ENCODE measurements around the gene EIF4EBP3. TPM values are rescaled to one million over a fixed set of nuclear protein-coding genes. Genes with fewer than 3 reads are reported as not detected.

EIF4EBP3 gene
- 0.28 and 0.36 TPM in 2 replicates for total RNA-seq (2012; rRNA removed)
- 1.7 and 2.1 TPM in 2 replicates for polyA plus RNA-seq (2012; rRNA removed)
- polyA plus RNA-seq (2012; cell fraction: cytosol; rRNA removed), result 0.38 and 1.7 TPM in 2 replicates
- polyA plus RNA-seq (2012; cell fraction: nucleus; rRNA removed; ENCODE audit: low replicate concordance), result 1.2 and 3.6 TPM in 2 replicates
- percentile 76 among the genes with signal in this experiment for Bru-seq, nascent RNA
- BruChase-seq, experiment 1, labeled RNA remaining after a 6-hour chase, result percentile 74 among the genes with signal in this experiment
- BruChase-seq, experiment 2, labeled RNA remaining after a 2-hour chase, result percentile 67 among the genes with signal in this experiment
- long read RNA-seq, partial matches to known transcripts, result 0 of 1 reads
- long read RNA-seq, other reads (novel, unspliced or antisense), result 0 of 1 reads

DNA sequence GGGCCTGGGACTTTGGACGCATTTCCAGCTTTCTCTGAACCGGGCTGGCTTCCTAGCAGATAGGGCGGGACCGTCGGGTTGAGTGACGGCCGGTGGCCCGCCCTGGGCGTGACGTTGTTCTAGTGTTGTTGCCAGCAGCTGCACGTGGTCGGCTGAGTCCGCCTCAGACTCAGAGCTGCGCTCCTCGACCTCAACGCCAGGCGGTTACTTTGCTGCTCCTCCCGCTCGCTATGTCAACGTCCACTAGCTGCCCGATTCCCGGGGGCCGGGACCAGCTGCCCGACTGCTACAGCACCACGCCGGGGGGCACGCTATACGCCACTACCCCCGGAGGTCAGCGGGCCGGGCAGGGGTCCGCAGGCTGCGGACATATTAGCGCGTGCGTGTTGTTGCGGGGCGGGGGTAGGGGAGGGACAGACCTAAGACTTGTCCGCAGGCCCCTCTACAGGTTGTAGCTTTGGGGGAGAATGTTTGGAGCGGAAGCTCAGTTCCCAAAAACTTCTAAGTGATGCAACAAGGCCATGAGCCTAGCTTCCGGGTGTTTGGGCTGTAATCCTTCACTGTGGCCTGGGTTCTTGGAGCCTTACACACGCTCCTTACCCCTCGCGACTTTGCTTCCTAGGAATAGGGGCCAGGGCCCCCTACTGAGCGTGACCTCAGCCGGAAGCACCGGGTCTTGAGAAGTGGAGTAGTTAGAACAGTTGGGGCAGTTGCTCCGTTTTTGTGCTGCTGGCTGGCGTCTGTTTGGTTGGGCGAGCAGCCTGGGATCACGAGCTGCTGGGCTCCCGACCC, at the start of gene EIF4EBP3:
Gene EIF4EBP3 (plus strand): TSS at position 155 of the 792 bp plus-strand sequence. CDS start 76 bp downstream, at position 231.
- dilution Hi-C loops (cut with HindIII; ENCODE audit: low sequenced_read_pairs, unreplicated experiment) (no loop called here), in situ Hi-C loops (cut with MboI; ENCODE audit: low sequenced_read_pairs) (no loop called here), intact Hi-C loops (cut with micrococcal nuclease) (loop anchor here (2.0 kb wide), 1 partner anchor 91 kb away; the partner anchor contains the start of gene TMCO6)
- Histone ChIP-seq H2AK5ac (ENCODE audit: low read depth, low read length) (no peak within 1 kb of the TSS), H3K56ac (ENCODE audit: extremely low read depth, insufficient read depth, low read length) (no peak within 1 kb of the TSS), H4K5ac (ENCODE audit: low read depth, low read length) (no peak within 1 kb of the TSS), H2BK15ac (ENCODE audit: low read depth, low read length) (no peak within 1 kb of the TSS), H3K9me3 (ENCODE audit: control insufficient read depth, insufficient read depth, low read length) (no peaks in the 10 kb centered on the region), H3K9ac (ENCODE audit: low read depth, low read length) (peak within 1 kb of the TSS; percentile 9), H3K23ac (ENCODE audit: low read depth, low read length) (no peak within 1 kb of the TSS; the same call in 1 of the 2 replicates), H3K27me3 (ENCODE audit: control insufficient read depth, insufficient read depth, low read length) (no peaks in the 10 kb centered on the region), H3K36me3 (ENCODE audit: control insufficient read depth, insufficient read depth, low read length) (peaks cover 33% of the 10 kb centered on the region), H3K27ac (ENCODE audit: insufficient read depth, low read length) (peak within 1 kb of the TSS; percentile 3), H2AFZ (replicated peaks; ENCODE audit: low read length, poor library complexity) (peak within 1 kb of the TSS; percentile 72), H2AK9ac (replicated peaks; ENCODE audit: low read depth, low read length, poor library complexity) (peak within 1 kb of the TSS; percentile 51), H2BK120ac (ENCODE audit: low read depth, low read length) (no peak within 1 kb of the TSS), H4K20me1 (ENCODE audit: insufficient read depth, low read length) (peaks cover 21% of the 10 kb centered on the region), H3K4me2 (ENCODE audit: low read depth, low read length) (peak within 1 kb of the TSS; percentile 42), H3K18ac (ENCODE audit: low read depth, low read length) (no peak within 1 kb of the TSS), H3K79me1 (ENCODE audit: low read depth in 1 of 2, low read length in 2 of 2) (peaks cover 7 to 52% of the 10 kb centered on the region in 2 experiments; a peak in 3 of 4 replicates), H4K91ac (ENCODE audit: insufficient read depth, low read depth, low read length) (no peak within 1 kb of the TSS), H3K4ac (ENCODE audit: low read depth, low read length) (no peak within 1 kb of the TSS), H3K4me1 (ENCODE audit: control insufficient read depth, insufficient read depth, low read length) (peaks cover 14% of the 10 kb centered on the region), H3K14ac (replicated peaks; ENCODE audit: low read depth, low read length) (0 out of 2 replicates have a peak within 1 kb of the TSS, but pooled peaks have one; percentile 1), H2BK5ac (ENCODE audit: low read depth, low read length, poor library complexity, severe bottlenecking) (no peak within 1 kb of the TSS), H4K8ac (ENCODE audit: low read depth in 2 of 2, low read length in 2 of 2) (peak within 1 kb of the TSS in 1 of 2 experiments; percentile 9; a peak in 1 of 4 replicates), H3K4me3 (ENCODE audit: insufficient read depth, low read depth, low read length) (no peak within 1 kb of the TSS), H2BK20ac (ENCODE audit: low read depth, low read length) (no peak within 1 kb of the TSS), H3K9me1 (ENCODE audit: insufficient read depth, low read length) (0 out of 2 replicates have a peak, but pooled peaks cover 3% of the 10 kb centered on the region)
- DNase-seq (peak; percentile 95), ATAC-seq (ENCODE audit: low read depth) (peak; percentile 95)
- CTCF ChIA-PET, result interaction anchor here (0.7 to 2.1 kb wide), 9 partner anchors 9 to 182 kb away, joined by 3 to 8 read pairs (median 4); partner anchors contain the start of gene CD14
- BruUV-seq (replicated peaks), result no TSS peak
- POLR2A ChIA-PET (ENCODE audit: unreplicated experiment), result interaction anchor here (0.6 kb wide), 1 partner anchor 26 kb away, joined by 4 read pairs; no protein-coding TSS in a partner anchor
- WGBS, 2 experiments (ENCODE audit: extremely low coverage in 2 of 2, insufficient read length in 1 of 2), result 6% methylated on average over 29 of the region's 52 CpGs; no CpG with 5 or more reads in 1 of the 2 experiments
- TF ChIP-seq BHLHE40 (IDR thresholded peaks at IDR 0.05; ENCODE audit: low read depth, low read length) (peak; percentile 62; the same call in 1 of the 2 replicates), MXI1 (IDR thresholded peaks at IDR 0.05; ENCODE audit: borderline replicate concordance, low read depth, low read length) (peak; percentile 97; the same call in 1 of the 2 replicates), RAD21 (IDR thresholded peaks at IDR 0.05; ENCODE audit: low read length) (peak; percentile 65), POLR2A (IDR thresholded peaks at IDR 0.05; ENCODE audit: low read depth, low read length) (peak; percentile 79), ELK1 (IDR thresholded peaks at IDR 0.05; ENCODE audit: borderline replicate concordance, low read depth, low read length) (no peak), CHD1 (IDR thresholded peaks at IDR 0.05; ENCODE audit: low read depth, low read length) (no peak), FOS (IDR thresholded peaks at IDR 0.05; ENCODE audit: low read depth, low read length) (no peak), MAFK (IDR thresholded peaks at IDR 0.05; ENCODE audit: low read depth, low read length) (no peak), SMC3 (IDR thresholded peaks at IDR 0.05; ENCODE audit: low read depth, low read length) (peak; percentile 46), NFE2L2 (IDR thresholded peaks at IDR 0.05; ENCODE audit: low read depth, low read length) (no peak), RFX5 (IDR thresholded peaks at IDR 0.05; ENCODE audit: low read depth, low read length) (no peak), MAZ (IDR thresholded peaks at IDR 0.05; ENCODE audit: borderline replicate concordance, low read depth, low read length) (peak; percentile 45; the same call in 1 of the 2 replicates), CEBPB (IDR thresholded peaks at IDR 0.05; ENCODE audit: low read depth, low read length) (peak; percentile 58; the same call in 1 of the 2 replicates)
- TF ChIP-seq, protein P1, sequence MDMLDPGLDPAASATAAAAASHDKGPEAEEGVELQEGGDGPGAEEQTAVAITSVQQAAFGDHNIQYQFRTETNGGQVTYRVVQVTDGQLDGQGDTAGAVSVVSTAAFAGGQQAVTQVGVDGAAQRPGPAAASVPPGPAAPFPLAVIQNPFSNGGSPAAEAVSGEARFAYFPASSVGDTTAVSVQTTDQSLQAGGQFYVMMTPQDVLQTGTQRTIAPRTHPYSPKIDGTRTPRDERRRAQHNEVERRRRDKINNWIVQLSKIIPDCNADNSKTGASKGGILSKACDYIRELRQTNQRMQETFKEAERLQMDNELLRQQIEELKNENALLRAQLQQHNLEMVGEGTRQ (IDR thresholded peaks at IDR 0.05; ENCODE audit: low read depth, low read length), result peak; percentile 96
